ENCODE results near the gene MCHR2.
A peak's percentile ranks its signal among the peaks of the same experiment; 100 is the strongest.

The MCHR2 gene

DNA sequence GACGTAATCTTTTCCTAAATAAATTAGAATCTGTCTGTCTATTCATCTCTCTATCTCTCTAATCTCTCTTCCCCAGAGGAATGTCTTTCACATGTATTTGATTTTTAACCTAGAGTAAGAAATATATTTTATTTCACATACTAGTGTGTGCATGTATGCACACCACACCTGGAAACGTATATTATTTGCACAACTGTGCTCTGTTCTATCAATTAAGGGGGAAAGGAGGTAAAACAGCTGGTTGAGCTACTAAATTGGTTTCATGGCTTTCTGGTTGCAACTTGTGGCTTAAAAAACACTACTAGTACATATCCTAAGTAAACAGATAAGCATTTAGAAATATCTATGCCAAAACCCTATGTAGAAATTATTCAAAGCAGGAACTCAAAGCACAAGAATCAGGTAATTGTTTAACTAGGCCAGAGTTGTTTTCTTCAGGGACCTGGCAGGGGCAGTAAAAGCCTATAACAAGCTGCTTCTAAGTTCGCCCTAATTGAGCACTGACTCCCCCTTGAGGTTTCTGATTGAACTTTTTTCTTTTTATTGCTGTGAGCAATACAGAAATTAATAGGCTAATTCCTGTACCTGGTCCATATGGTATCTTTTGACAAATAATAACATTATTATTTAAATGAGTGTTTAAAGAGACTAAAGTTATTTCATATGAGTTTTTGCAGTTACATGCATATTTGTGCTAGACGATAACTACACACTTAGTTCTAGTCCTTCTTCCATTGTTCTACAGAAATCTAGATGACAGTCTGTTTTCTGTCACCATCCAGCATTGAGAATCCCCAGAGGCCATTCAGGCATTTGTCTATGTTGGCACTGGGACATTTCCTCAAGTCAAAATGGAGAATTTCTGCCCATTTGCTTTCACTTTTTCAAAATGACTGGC lies 88.6 kb downstream of the MCHR2 start:
- DNase-seq (ENCODE audit: low read depth), result peak; percentile 67
- no peak overlapping the region for H3K4me3 ChIP-seq (ENCODE audit: low read length)
- peak; percentile 75 for TF ChIP-seq CTCF (IDR thresholded peaks at IDR 0.05; ENCODE audit: insufficient read depth, low read depth, low read length, missing control alignments)

- TF ChIP-seq CTCF (IDR thresholded peaks at IDR 0.05; ENCODE audit: insufficient read depth, low read depth, low read length, missing control alignments), result no peak
- DNase-seq (ENCODE audit: low read depth), result no peak
- no peak overlapping the region for H3K4me3 ChIP-seq (ENCODE audit: low read length)
Measured at GRCh38 chr6:99901596-99902384, 92.2 kb downstream of the MCHR2 start.

- TF ChIP-seq CTCF (IDR thresholded peaks at IDR 0.05; ENCODE audit: insufficient read depth, low read depth, low read length, missing control alignments), result no peak
- no peak for DNase-seq (ENCODE audit: low read depth)
- H3K4me3 ChIP-seq (ENCODE audit: low read length), result no peak overlapping the region
Measured at GRCh38 chr6:99894815-99895214, 99.2 kb downstream of the MCHR2 start.

GRCh38 chr6:99887066-99887465 lies 107.0 kb downstream of the MCHR2 start:
- no peak for DNase-seq (ENCODE audit: low read depth)
- no peak for TF ChIP-seq CTCF (IDR thresholded peaks at IDR 0.05; ENCODE audit: insufficient read depth, low read depth, low read length, missing control alignments)
- H3K4me3 ChIP-seq (ENCODE audit: low read length), result no peak overlapping the region

DNA sequence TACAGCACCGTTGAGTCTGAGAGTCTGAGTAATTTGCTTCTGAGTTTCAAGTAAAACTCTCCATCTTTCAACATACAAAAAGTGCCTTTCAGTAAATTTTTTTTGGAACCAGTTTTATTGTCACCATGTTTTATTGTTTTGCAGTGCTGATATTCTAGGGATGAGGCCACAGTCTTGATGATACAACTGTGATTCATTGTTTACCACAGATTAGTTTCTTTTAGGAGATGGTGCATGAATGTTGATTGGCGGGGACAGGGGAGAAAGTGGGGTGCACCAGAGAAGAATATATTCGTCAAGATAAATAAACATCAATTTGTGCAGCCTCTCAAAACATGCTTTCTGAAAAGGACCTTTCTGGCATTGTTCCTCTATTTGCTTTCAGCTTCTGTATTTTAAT lies 109.0 kb downstream of the MCHR2 start:
- no peak for TF ChIP-seq CTCF (IDR thresholded peaks at IDR 0.05; ENCODE audit: insufficient read depth, low read depth, low read length, missing control alignments)
- H3K4me3 ChIP-seq (ENCODE audit: low read length), result no peak overlapping the region
- DNase-seq (ENCODE audit: low read depth), result peak; percentile 16

- no peak overlapping the region for H3K4me3 ChIP-seq (ENCODE audit: low read length)
- no peak for DNase-seq (ENCODE audit: low read depth)
- TF ChIP-seq CTCF (IDR thresholded peaks at IDR 0.05; ENCODE audit: insufficient read depth, low read depth, low read length, missing control alignments), result no peak
Measured at GRCh38 chr6:99882128-99882702, 111.8 kb downstream of the MCHR2 start.

Data from epithelial cell of esophagus (primary cell).